WTC11 (cell line): ENCODE results near the gene FN3K. TPM values are rescaled to one million over a fixed set of nuclear protein-coding genes. Genes with fewer than 3 reads are reported as not detected.

ENCODE experiments used
- ATAC-seq: fragments of 200-7000 bp; cut with Tn5 transposase; 2 replicates; pipeline ENCODE4 v1.10.0; 2021; ENCODE audit warnings: mild to moderate bottlenecking, moderate library complexity
- CTCF ChIA-PET: fragments of 300-600 bp; sonication (Branson Sonifier 250); formaldehyde crosslinking; loops from one replicate; lab custom pipeline; 2021; ENCODE audit warnings: antibody characterized with exemption; lab: Charles Lee
- POLR2A ChIA-PET: fragments of 350-600 bp; sonication (Branson Sonifier 250); formaldehyde crosslinking; loops from one replicate; lab custom pipeline; 2021; ENCODE audit warnings: antibody characterized with exemption; lab: Charles Lee
- DNase-seq: peaks from one replicate; pipeline ENCODE4 v3.0.0; 2021; ENCODE audit warnings: low spot score
- H3K27ac Mint-ChIP-seq: 2 replicates; pipeline ENCODE4 v1.8.0; 2021; ENCODE audit warnings: mixed read lengths
- H3K27me3 Mint-ChIP-seq: 2 replicates; pipeline ENCODE4 v1.8.0; 2021; ENCODE audit warnings: low read depth, mild to moderate bottlenecking, moderate library complexity, mixed read lengths
- H3K36me3 Mint-ChIP-seq: 2 replicates; pipeline ENCODE4 v1.8.0; 2021; ENCODE audit warnings: mixed read lengths
- H3K4me1 Mint-ChIP-seq: 2 replicates; pipeline ENCODE4 v1.8.0; 2022; ENCODE audit warnings: mixed read lengths
- H3K4me3 Mint-ChIP-seq: 2 replicates; pipeline ENCODE4 v1.8.0; 2021; ENCODE audit warnings: mild to moderate bottlenecking, moderate library complexity, mixed read lengths
- H3K9me3 Mint-ChIP-seq: 2 replicates; pipeline ENCODE4 v1.8.0; 2021; ENCODE audit warnings: mixed read lengths
- ETV6 ChIP-seq: sonication (generic); formaldehyde crosslinking; IDR thresholded peaks from 2 replicates; pipeline ENCODE4 v1.8.1; 2022; ENCODE audit warnings: mild to moderate bottlenecking, missing genetic modification reagents
- MYBL2 ChIP-seq: sonication (generic); formaldehyde crosslinking; IDR thresholded peaks from 2 replicates; pipeline ENCODE4 v1.8.1; 2023; ENCODE audit warnings: mild to moderate bottlenecking, moderate library complexity, missing genetic modification reagents
- PRDM15 ChIP-seq: sonication (generic); formaldehyde crosslinking; IDR thresholded peaks from 2 replicates; pipeline ENCODE4 v1.8.0; 2022; ENCODE audit warnings: missing genetic modification reagents
- RELA ChIP-seq: sonication (generic); formaldehyde crosslinking; IDR thresholded peaks from 2 replicates; pipeline ENCODE4 v1.8.1; 2022; ENCODE audit warnings: missing genetic modification reagents, mild to moderate bottlenecking, borderline replicate concordance
- SMAD4 ChIP-seq: sonication (generic); formaldehyde crosslinking; IDR thresholded peaks from 2 replicates; pipeline ENCODE4 v1.8.0; 2022; ENCODE audit warnings: mild to moderate bottlenecking, missing genetic modification reagents
- TCF7 ChIP-seq: sonication (generic); formaldehyde crosslinking; IDR thresholded peaks from 2 replicates; pipeline ENCODE4 v1.8.0; 2022; ENCODE audit warnings: mild to moderate bottlenecking, low read depth, missing genetic modification reagents, moderate library complexity
- ZNF121 ChIP-seq: sonication (generic); formaldehyde crosslinking; IDR thresholded peaks from 2 replicates; pipeline ENCODE4 v1.8.0; 2023; ENCODE audit warnings: missing genetic modification reagents
- ZNF317 ChIP-seq: sonication (generic); formaldehyde crosslinking; IDR thresholded peaks from 2 replicates; pipeline ENCODE4 v1.8.1; 2023; ENCODE audit warnings: low read depth, mild to moderate bottlenecking, moderate library complexity, missing genetic modification reagents, borderline replicate concordance
- total RNA-seq: library from RNA; stranded (reverse); gene quantifications from 3 replicates; pipeline ENCODE4 v1.2.3, GENCODE V29; 2021
- TF ChIP-seq, protein P1 (sequence below): fragments of 250-450 bp; sonication (Bioruptor Pico); IDR thresholded peaks from 2 replicates; pipeline ENCODE4 v1.9.0; 2021; ENCODE audit warnings: mild to moderate bottlenecking
- TF ChIP-seq, protein P2 (sequence below): sonication (generic); formaldehyde crosslinking; IDR thresholded peaks from 2 replicates; pipeline ENCODE4 v1.8.1; 2022; ENCODE audit warnings: low read depth, missing genetic modification reagents, borderline replicate concordance
- TF ChIP-seq, protein P3 (sequence below): sonication (generic); formaldehyde crosslinking; IDR thresholded peaks from 2 replicates; pipeline ENCODE4 v1.8.1; 2022; ENCODE audit warnings: missing genetic modification reagents, borderline replicate concordance
- TF ChIP-seq, protein P4 (sequence below): sonication (generic); formaldehyde crosslinking; conservative IDR thresholded peaks from 2 replicates; pipeline ENCODE4 v1.8.1; 2023; ENCODE audit warnings: mild to moderate bottlenecking, low read depth, missing genetic modification reagents, moderate library complexity
- TF ChIP-seq, protein P5 (sequence below): sonication (generic); formaldehyde crosslinking; IDR thresholded peaks from 2 replicates; pipeline ENCODE4 v1.8.0; 2022; ENCODE audit warnings: mild to moderate bottlenecking, missing genetic modification reagents

The FN3K gene
- total RNA-seq, 1 experiment from 2014 or later = 19.3 TPM

DNA sequence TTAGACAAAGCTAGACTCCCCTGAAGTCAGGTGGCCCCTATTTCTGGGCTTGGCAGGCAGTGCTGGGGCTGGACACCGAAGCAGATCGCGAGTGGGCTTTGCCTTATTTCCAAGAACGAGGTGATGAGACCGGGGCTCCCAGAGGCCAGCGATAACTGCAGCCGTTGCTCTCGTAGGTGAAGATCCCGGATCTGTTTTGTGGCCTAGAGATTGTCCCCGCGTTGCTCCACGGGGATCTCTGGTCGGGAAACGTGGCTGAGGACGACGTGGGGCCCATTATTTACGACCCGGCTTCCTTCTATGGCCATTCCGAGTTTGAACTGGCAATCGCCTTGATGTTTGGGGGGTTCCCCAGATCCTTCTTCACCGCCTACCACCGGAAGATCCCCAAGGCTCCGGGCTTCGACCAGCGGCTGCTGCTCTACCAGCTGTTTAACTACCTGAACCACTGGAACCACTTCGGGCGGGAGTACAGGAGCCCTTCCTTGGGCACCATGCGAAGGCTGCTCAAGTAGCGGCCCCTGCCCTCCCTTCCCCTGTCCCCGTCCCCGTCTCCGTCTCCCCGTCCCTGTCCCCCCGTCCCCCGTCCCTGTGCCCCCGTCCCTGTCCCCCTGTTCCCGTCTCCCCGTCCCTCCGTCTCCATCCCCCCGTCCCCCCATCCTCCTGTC is 15.0 kb downstream of the FN3K start (continued):
- TF ChIP-seq, protein P1, sequence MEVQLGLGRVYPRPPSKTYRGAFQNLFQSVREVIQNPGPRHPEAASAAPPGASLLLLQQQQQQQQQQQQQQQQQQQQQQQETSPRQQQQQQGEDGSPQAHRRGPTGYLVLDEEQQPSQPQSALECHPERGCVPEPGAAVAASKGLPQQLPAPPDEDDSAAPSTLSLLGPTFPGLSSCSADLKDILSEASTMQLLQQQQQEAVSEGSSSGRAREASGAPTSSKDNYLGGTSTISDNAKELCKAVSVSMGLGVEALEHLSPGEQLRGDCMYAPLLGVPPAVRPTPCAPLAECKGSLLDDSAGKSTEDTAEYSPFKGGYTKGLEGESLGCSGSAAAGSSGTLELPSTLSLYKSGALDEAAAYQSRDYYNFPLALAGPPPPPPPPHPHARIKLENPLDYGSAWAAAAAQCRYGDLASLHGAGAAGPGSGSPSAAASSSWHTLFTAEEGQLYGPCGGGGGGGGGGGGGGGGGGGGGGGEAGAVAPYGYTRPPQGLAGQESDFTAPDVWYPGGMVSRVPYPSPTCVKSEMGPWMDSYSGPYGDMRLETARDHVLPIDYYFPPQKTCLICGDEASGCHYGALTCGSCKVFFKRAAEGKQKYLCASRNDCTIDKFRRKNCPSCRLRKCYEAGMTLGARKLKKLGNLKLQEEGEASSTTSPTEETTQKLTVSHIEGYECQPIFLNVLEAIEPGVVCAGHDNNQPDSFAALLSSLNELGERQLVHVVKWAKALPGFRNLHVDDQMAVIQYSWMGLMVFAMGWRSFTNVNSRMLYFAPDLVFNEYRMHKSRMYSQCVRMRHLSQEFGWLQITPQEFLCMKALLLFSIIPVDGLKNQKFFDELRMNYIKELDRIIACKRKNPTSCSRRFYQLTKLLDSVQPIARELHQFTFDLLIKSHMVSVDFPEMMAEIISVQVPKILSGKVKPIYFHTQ (CRISPR knock-in tag) = no peak

DNA sequence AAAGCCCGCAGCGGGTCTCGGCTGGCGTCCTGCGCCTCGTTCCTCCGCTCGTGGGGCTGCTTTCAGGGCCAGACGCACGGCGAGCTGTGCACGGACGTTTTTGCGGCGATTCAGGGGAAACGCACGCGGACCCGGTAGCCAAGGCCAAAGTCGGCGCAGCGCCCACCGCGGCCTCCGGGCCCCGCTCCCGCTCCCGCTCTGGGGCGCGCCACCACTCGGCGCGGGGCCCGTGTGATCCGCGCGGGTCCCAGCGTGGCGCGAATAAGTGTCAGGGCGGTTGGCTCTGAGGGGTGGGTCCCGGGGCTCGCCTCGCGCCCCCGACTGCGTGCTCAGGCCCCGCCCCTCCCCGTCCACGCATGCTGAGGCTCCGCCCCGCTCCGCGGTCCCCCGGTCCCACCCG is 15.8 kb downstream of the FN3K start:
- peaks cover 13% of the 10 kb centered on the region for H3K27me3 Mint-ChIP-seq
- peaks cover 13% of the 10 kb centered on the region for H3K9me3 Mint-ChIP-seq
- H3K36me3 Mint-ChIP-seq = peaks cover 30% of the 10 kb centered on the region
- ChIA-PET CTCF (no interaction called here), POLR2A (no interaction called here)
- H3K4me1 Mint-ChIP-seq = peaks cover 33% of the 10 kb centered on the region
- H3K27ac Mint-ChIP-seq = no peak overlapping the region
- DNase-seq (peak; percentile 50), ATAC-seq (peak; percentile 5)
- H3K4me3 Mint-ChIP-seq = peak overlapping the region; percentile 42; the same call in 1 of the 2 replicates
- TF ChIP-seq, protein P2, sequence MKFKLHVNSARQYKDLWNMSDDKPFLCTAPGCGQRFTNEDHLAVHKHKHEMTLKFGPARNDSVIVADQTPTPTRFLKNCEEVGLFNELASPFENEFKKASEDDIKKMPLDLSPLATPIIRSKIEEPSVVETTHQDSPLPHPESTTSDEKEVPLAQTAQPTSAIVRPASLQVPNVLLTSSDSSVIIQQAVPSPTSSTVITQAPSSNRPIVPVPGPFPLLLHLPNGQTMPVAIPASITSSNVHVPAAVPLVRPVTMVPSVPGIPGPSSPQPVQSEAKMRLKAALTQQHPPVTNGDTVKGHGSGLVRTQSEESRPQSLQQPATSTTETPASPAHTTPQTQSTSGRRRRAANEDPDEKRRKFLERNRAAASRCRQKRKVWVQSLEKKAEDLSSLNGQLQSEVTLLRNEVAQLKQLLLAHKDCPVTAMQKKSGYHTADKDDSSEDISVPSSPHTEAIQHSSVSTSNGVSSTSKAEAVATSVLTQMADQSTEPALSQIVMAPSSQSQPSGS (CRISPR knock-in tag) = no peak
- TF ChIP-seq, protein P1 (CRISPR knock-in tag) = no peak
- TF ChIP-seq ZNF121 (CRISPR knock-in tag) = no peak
- no peak for TF ChIP-seq RELA (CRISPR knock-in tag)
- 0 out of 2 replicates have a peak, but pooled peaks have one; percentile 41 for TF ChIP-seq ETV6 (CRISPR knock-in tag)
- TF ChIP-seq, protein P3, sequence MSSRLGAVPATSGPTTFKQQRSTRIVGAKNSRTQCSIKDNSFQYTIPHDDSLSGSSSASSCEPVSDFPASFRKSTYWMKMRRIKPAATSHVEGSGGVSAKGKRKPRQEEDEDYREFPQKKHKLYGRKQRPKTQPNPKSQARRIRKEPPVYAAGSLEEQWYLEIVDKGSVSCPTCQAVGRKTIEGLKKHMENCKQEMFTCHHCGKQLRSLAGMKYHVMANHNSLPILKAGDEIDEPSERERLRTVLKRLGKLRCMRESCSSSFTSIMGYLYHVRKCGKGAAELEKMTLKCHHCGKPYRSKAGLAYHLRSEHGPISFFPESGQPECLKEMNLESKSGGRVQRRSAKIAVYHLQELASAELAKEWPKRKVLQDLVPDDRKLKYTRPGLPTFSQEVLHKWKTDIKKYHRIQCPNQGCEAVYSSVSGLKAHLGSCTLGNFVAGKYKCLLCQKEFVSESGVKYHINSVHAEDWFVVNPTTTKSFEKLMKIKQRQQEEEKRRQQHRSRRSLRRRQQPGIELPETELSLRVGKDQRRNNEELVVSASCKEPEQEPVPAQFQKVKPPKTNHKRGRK (CRISPR knock-in tag) = no peak
- TF ChIP-seq PRDM15 = 0 out of 2 replicates have a peak, but pooled peaks have one; percentile 11
- no peak for TF ChIP-seq SMAD4 (CRISPR knock-in tag)
- TF ChIP-seq, protein P4, sequence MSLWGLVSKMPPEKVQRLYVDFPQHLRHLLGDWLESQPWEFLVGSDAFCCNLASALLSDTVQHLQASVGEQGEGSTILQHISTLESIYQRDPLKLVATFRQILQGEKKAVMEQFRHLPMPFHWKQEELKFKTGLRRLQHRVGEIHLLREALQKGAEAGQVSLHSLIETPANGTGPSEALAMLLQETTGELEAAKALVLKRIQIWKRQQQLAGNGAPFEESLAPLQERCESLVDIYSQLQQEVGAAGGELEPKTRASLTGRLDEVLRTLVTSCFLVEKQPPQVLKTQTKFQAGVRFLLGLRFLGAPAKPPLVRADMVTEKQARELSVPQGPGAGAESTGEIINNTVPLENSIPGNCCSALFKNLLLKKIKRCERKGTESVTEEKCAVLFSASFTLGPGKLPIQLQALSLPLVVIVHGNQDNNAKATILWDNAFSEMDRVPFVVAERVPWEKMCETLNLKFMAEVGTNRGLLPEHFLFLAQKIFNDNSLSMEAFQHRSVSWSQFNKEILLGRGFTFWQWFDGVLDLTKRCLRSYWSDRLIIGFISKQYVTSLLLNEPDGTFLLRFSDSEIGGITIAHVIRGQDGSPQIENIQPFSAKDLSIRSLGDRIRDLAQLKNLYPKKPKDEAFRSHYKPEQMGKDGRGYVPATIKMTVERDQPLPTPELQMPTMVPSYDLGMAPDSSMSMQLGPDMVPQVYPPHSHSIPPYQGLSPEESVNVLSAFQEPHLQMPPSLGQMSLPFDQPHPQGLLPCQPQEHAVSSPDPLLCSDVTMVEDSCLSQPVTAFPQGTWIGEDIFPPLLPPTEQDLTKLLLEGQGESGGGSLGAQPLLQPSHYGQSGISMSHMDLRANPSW (CRISPR knock-in tag) = 0 out of 2 replicates have a peak, but pooled peaks have one; percentile 8
- TF ChIP-seq, protein P5, sequence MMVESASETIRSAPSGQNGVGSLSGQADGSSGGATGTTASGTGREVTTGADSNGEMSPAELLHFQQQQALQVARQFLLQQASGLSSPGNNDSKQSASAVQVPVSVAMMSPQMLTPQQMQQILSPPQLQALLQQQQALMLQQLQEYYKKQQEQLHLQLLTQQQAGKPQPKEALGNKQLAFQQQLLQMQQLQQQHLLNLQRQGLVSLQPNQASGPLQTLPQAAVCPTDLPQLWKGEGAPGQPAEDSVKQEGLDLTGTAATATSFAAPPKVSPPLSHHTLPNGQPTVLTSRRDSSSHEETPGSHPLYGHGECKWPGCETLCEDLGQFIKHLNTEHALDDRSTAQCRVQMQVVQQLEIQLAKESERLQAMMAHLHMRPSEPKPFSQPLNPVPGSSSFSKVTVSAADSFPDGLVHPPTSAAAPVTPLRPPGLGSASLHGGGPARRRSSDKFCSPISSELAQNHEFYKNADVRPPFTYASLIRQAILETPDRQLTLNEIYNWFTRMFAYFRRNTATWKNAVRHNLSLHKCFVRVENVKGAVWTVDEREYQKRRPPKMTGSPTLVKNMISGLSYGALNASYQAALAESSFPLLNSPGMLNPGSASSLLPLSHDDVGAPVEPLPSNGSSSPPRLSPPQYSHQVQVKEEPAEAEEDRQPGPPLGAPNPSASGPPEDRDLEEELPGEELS (CRISPR knock-in tag) = peak; percentile 65; the same call in 1 of the 2 replicates
- peak; percentile 16; the same call in 1 of the 2 replicates for TF ChIP-seq ZNF317 (CRISPR knock-in tag)
- no peak for TF ChIP-seq TCF7
- 0 out of 2 replicates have a peak, but pooled peaks have one; percentile 29 for TF ChIP-seq MYBL2
